ENCODE results near the gene MROH7. TPM values are rescaled to one million over a fixed set of nuclear protein-coding genes. Genes with fewer than 3 reads are reported as not detected.

Gene MROH7
- total RNA-seq, 1 experiment from 2014 or later, result not detected

GRCh38 chr1:54604572-54605370 is 36.8 kb upstream of the MROH7 start:
- Histone ChIP-seq H3K9me3 (ENCODE audit: insufficient read depth, low read depth) (no peaks in the 10 kb centered on the region), H3K27ac (no peak overlapping the region), H3K27me3 (ENCODE audit: insufficient read depth, low read depth) (no peaks in the 10 kb centered on the region), H3F3A (ENCODE audit: insufficient read depth, low read depth) (no peaks in the 10 kb centered on the region), H3K4me1 (replicated peaks; ENCODE audit: insufficient read depth) (no peaks in the 10 kb centered on the region), H4K20me1 (ENCODE audit: insufficient read depth) (no peaks in the 10 kb centered on the region), H2AFZ (no peak overlapping the region), H3K4me2 (no peak overlapping the region), H3K79me2 (ENCODE audit: low read depth) (no peaks in the 10 kb centered on the region), H3K36me3 (ENCODE audit: low read depth) (no peaks in the 10 kb centered on the region), H3K4me3 (no peak overlapping the region), H3K9me2 (ENCODE audit: insufficient read depth) (no peaks in the 10 kb centered on the region)
- intact Hi-C loops (cut with micrococcal nuclease; ENCODE audit: unreplicated experiment), result no loop called here
- DNase-seq, result no peak
- POLR2A ChIA-PET (ENCODE audit: unreplicated experiment), result no interaction called here
- no TSS peak for BruUV-seq (replicated peaks)
- no peak for TF ChIP-seq EZH2 (IDR thresholded peaks at IDR 0.05; ENCODE audit: low read depth)
- TF ChIP-seq, protein P1, sequence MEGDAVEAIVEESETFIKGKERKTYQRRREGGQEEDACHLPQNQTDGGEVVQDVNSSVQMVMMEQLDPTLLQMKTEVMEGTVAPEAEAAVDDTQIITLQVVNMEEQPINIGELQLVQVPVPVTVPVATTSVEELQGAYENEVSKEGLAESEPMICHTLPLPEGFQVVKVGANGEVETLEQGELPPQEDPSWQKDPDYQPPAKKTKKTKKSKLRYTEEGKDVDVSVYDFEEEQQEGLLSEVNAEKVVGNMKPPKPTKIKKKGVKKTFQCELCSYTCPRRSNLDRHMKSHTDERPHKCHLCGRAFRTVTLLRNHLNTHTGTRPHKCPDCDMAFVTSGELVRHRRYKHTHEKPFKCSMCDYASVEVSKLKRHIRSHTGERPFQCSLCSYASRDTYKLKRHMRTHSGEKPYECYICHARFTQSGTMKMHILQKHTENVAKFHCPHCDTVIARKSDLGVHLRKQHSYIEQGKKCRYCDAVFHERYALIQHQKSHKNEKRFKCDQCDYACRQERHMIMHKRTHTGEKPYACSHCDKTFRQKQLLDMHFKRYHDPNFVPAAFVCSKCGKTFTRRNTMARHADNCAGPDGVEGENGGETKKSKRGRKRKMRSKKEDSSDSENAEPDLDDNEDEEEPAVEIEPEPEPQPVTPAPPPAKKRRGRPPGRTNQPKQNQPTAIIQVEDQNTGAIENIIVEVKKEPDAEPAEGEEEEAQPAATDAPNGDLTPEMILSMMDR (conservative IDR thresholded peaks at IDR 0.05), result no peak
- CTCF ChIA-PET, result no interaction called here

DNA sequence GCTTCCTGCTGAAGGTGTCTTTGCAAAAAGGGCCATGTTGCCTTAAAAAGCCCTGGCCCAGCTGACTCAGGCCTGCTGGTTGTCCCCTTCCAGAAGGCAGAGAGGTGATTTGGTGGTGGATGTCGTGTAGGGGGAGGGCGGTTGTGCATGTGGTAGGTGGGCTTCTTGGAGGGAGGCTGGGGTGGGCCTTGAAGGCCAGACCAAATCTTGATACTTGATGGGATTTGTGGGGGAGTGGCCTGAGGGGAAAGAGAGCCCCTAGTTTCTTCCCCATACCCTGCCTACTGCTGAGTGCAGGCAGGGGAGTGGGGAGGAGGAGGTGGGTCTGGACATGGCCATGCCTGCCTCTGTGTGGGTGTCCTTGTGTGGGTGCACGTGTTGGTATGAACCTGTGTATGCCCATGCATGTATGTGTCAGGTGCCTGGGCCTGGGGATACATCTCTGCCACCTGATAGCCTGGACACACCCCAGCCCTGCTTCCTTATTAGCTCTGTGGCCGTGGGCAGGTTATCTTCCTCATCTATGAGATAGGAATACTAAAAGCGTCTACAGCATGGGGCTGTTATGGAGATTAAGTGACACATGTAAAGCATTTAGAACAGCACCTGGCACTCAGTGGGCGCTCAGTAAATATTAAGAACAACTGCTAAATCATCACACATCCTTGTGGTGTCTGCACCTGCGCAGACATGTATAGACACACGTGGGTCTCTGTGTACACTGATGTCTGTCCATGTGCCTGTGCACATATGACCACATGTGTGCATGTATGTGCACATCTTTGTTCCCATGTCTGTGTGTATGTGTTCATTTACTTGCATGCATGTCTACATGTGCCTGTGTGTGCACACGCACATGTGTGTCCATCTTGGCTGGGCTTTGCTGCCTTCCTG is 35.2 kb upstream of the MROH7 start:
- Histone ChIP-seq H3K79me2 (ENCODE audit: low read depth) (no peaks in the 10 kb centered on the region), H3K27ac (no peak overlapping the region), H3K4me3 (no peak overlapping the region), H4K20me1 (ENCODE audit: insufficient read depth) (no peaks in the 10 kb centered on the region), H3K4me1 (replicated peaks; ENCODE audit: insufficient read depth) (no peaks in the 10 kb centered on the region), H3K4me2 (no peak overlapping the region), H3K9me2 (ENCODE audit: insufficient read depth) (no peaks in the 10 kb centered on the region), H3K9me3 (ENCODE audit: insufficient read depth, low read depth) (no peaks in the 10 kb centered on the region), H3K36me3 (ENCODE audit: low read depth) (no peaks in the 10 kb centered on the region), H3F3A (ENCODE audit: insufficient read depth, low read depth) (no peaks in the 10 kb centered on the region), H2AFZ (no peak overlapping the region), H3K27me3 (ENCODE audit: insufficient read depth, low read depth) (no peaks in the 10 kb centered on the region)
- ChIA-PET POLR2A (ENCODE audit: unreplicated experiment) (no interaction called here), CTCF (interaction anchor here (0.6 kb wide), 1 partner anchor 107 kb away, joined by 3 read pairs; no protein-coding TSS in a partner anchor)
- DNase-seq, result no peak
- intact Hi-C loops (cut with micrococcal nuclease; ENCODE audit: unreplicated experiment), result no loop called here
- TF ChIP-seq, protein P1 (conservative IDR thresholded peaks at IDR 0.05), result no peak
- no peak for TF ChIP-seq EZH2 (IDR thresholded peaks at IDR 0.05; ENCODE audit: low read depth)
- no TSS peak for BruUV-seq (replicated peaks)

- H3K27ac ChIP-seq, result no peak overlapping the region
- BruUV-seq (replicated peaks), result no TSS peak
- H3K9me3 ChIP-seq (ENCODE audit: insufficient read depth, low read depth), result no peaks in the 10 kb centered on the region
- intact Hi-C loops (cut with micrococcal nuclease; ENCODE audit: unreplicated experiment), result no loop called here
- TF ChIP-seq EZH2 (IDR thresholded peaks at IDR 0.05; ENCODE audit: low read depth), result no peak
- TF ChIP-seq, protein P1 (conservative IDR thresholded peaks at IDR 0.05), result no peak
- no peaks in the 10 kb centered on the region for H3K4me1 ChIP-seq (replicated peaks; ENCODE audit: insufficient read depth)
- DNase-seq, result no peak
- no peak overlapping the region for H3K4me3 ChIP-seq
- H3F3A ChIP-seq (ENCODE audit: insufficient read depth, low read depth), result no peaks in the 10 kb centered on the region
- H3K4me2 ChIP-seq, result no peak overlapping the region
- CTCF ChIA-PET, result interaction anchor here (0.6 kb wide), 1 partner anchor 107 kb away, joined by 3 read pairs; no protein-coding TSS in a partner anchor
- H3K36me3 ChIP-seq (ENCODE audit: low read depth), result no peaks in the 10 kb centered on the region
- H2AFZ ChIP-seq, result no peak overlapping the region
- H3K27me3 ChIP-seq (ENCODE audit: insufficient read depth, low read depth), result no peaks in the 10 kb centered on the region
- POLR2A ChIA-PET (ENCODE audit: unreplicated experiment), result no interaction called here
- H3K79me2 ChIP-seq (ENCODE audit: low read depth), result no peaks in the 10 kb centered on the region
- H3K9me2 ChIP-seq (ENCODE audit: insufficient read depth), result no peaks in the 10 kb centered on the region
- no peaks in the 10 kb centered on the region for H4K20me1 ChIP-seq (ENCODE audit: insufficient read depth)
These were observed 34.6 kb upstream of the MROH7 start for GRCh38 chr1:54606990-54607325.

Data from PC-9 (cell line).